Measurements from ENCODE around the gene TMEM187.

TMEM187 gene

GRCh38 chrX:153972368-153973126 is at the start of gene TMEM187:
Gene TMEM187, plus strand, starts transcription at chrX:153972754. Its CDS starts 9,309 bp downstream, at chrX:153982063.
- peak; percentile 86 for DNase-seq (ENCODE audit: low spot score)

GRCh38 chrX:153922932-153923857 is 49.4 kb upstream of the TMEM187 start:
- DNase-seq (ENCODE audit: low spot score): no peak

- no peak for DNase-seq (ENCODE audit: low spot score)
Measured at GRCh38 chrX:153924149-153924861, 48.2 kb upstream of the TMEM187 start.

GRCh38 chrX:153925387-153925738 is 47.2 kb upstream of the TMEM187 start:
- DNase-seq (ENCODE audit: low spot score): peak; percentile 42

GRCh38 chrX:153925739-153926551 is 46.6 kb upstream of the TMEM187 start, which contains the start of gene ARHGAP4:
Gene ARHGAP4, minus strand, starts transcription at chrX:153926264. Its CDS starts 62 bp downstream, at chrX:153926202.
- peak; percentile 63 for DNase-seq (ENCODE audit: low spot score)

GRCh38 chrX:153926552-153926857 is 46.0 kb upstream of the TMEM187 start:
- DNase-seq (ENCODE audit: low spot score): no peak

GRCh38 chrX:153926858-153927671 is 45.5 kb upstream of the TMEM187 start:
- DNase-seq (ENCODE audit: low spot score): peak; percentile 79

GRCh38 chrX:153927672-153927921 is 45.0 kb upstream of the TMEM187 start:
- DNase-seq (ENCODE audit: low spot score): no peak

- peak; percentile 93 for DNase-seq (ENCODE audit: low spot score)
Measured at GRCh38 chrX:153927922-153928760, 44.4 kb upstream of the TMEM187 start.

GRCh38 chrX:153928846-153929245 is 43.7 kb upstream of the TMEM187 start:
- DNase-seq (ENCODE audit: low spot score): no peak

GRCh38 chrX:153929576-153929975 is 43.0 kb upstream of the TMEM187 start:
- DNase-seq (ENCODE audit: low spot score): no peak

GRCh38 chrX:153930011-153930910 is 42.3 kb upstream of the TMEM187 start:
- no peak for DNase-seq (ENCODE audit: low spot score)

- DNase-seq (ENCODE audit: low spot score): no peak
Measured at GRCh38 chrX:153931151-153931550, 41.4 kb upstream of the TMEM187 start.

GRCh38 chrX:153931748-153932147 is 40.8 kb upstream of the TMEM187 start:
- DNase-seq (ENCODE audit: low spot score): no peak

- no peak for DNase-seq (ENCODE audit: low spot score)
Measured at GRCh38 chrX:153932220-153932915, 40.2 kb upstream of the TMEM187 start.

GRCh38 chrX:153933748-153934147 is 38.8 kb upstream of the TMEM187 start:
- DNase-seq (ENCODE audit: low spot score): no peak

- no peak for DNase-seq (ENCODE audit: low spot score)
Measured at GRCh38 chrX:153934148-153934761, 38.3 kb upstream of the TMEM187 start.

- DNase-seq (ENCODE audit: low spot score): peak; percentile 75
Measured at GRCh38 chrX:153934762-153935325, 37.7 kb upstream of the TMEM187 start, which contains the start of gene NAA10. Gene NAA10, minus strand, starts transcription at chrX:153935037. Its CDS starts 133 bp downstream, at chrX:153934904.
